ENCODE measurements around the gene ERGIC2.

ERGIC2 gene

GRCh38 chr12:29380536-29381523 lies at the start of gene ERGIC2:
ERGIC2 (minus strand) TSS chr12:29381172; CDS start chr12:29371633, 9,539 bp downstream.
- Mint-ChIP-seq H3K4me1 (ENCODE audit: low read depth) (peaks cover 53% of the 10 kb centered on the region), H3K36me3 (ENCODE audit: low read depth) (peaks cover 47% of the 10 kb centered on the region), H3K27ac (peak within 1 kb of the TSS; percentile 99), H3K4me3 (peak within 1 kb of the TSS; percentile 95), H3K9me3 (no peaks in the 10 kb centered on the region), H3K27me3 (no peaks in the 10 kb centered on the region)
- peak; percentile 89 for DNase-seq

GRCh38 chr12:29430716-29431044 lies 49.7 kb upstream of the ERGIC2 start:
- no peaks in the 10 kb centered on the region for H3K9me3 Mint-ChIP-seq
- no peak overlapping the region for H3K27ac Mint-ChIP-seq
- H3K4me1 Mint-ChIP-seq (ENCODE audit: low read depth), result peaks cover 9% of the 10 kb centered on the region

GRCh38 chr12:29429999-29430715 lies 49.2 kb upstream of the ERGIC2 start:
- H3K36me3 Mint-ChIP-seq (ENCODE audit: low read depth), result no peaks in the 10 kb centered on the region
- no peak overlapping the region for H3K27ac Mint-ChIP-seq
- DNase-seq, result no peak
- no peaks in the 10 kb centered on the region for H3K9me3 Mint-ChIP-seq
- peaks cover 17% of the 10 kb centered on the region for H3K27me3 Mint-ChIP-seq
- no peak overlapping the region for H3K4me3 Mint-ChIP-seq
- peaks cover 9% of the 10 kb centered on the region for H3K4me1 Mint-ChIP-seq (ENCODE audit: low read depth)

More at GRCh38 chr12:29430716-29431044, 49.7 kb upstream of the ERGIC2 start:
- DNase-seq, result no peak
- H3K27me3 Mint-ChIP-seq, result peaks cover 15% of the 10 kb centered on the region
- H3K4me3 Mint-ChIP-seq, result no peak overlapping the region
- H3K36me3 Mint-ChIP-seq (ENCODE audit: low read depth), result no peaks in the 10 kb centered on the region

- peaks cover 22% of the 10 kb centered on the region for H3K27me3 Mint-ChIP-seq
- peaks cover 9% of the 10 kb centered on the region for H3K4me1 Mint-ChIP-seq (ENCODE audit: low read depth)
- H3K9me3 Mint-ChIP-seq, result no peaks in the 10 kb centered on the region
- no peak overlapping the region for H3K27ac Mint-ChIP-seq
- DNase-seq, result no peak
- H3K36me3 Mint-ChIP-seq (ENCODE audit: low read depth), result no peaks in the 10 kb centered on the region
- no peak overlapping the region for H3K4me3 Mint-ChIP-seq
Observed at GRCh38 chr12:29428633-29429032, 47.7 kb upstream of the ERGIC2 start.

- H3K36me3 Mint-ChIP-seq (ENCODE audit: low read depth), result no peaks in the 10 kb centered on the region
- no peak for DNase-seq
- H3K27ac Mint-ChIP-seq, result no peak overlapping the region
- peaks cover 9% of the 10 kb centered on the region for H3K4me1 Mint-ChIP-seq (ENCODE audit: low read depth)
- peaks cover 29% of the 10 kb centered on the region for H3K27me3 Mint-ChIP-seq
- no peak overlapping the region for H3K4me3 Mint-ChIP-seq
- no peaks in the 10 kb centered on the region for H3K9me3 Mint-ChIP-seq
Observed at GRCh38 chr12:29427964-29428363, 47.0 kb upstream of the ERGIC2 start.

GRCh38 chr12:29426498-29426897 lies 45.5 kb upstream of the ERGIC2 start:
- H3K4me3 Mint-ChIP-seq, result no peak overlapping the region
- H3K27me3 Mint-ChIP-seq, result peaks cover 21% of the 10 kb centered on the region
- no peaks in the 10 kb centered on the region for H3K36me3 Mint-ChIP-seq (ENCODE audit: low read depth)
- no peaks in the 10 kb centered on the region for H3K9me3 Mint-ChIP-seq
- H3K4me1 Mint-ChIP-seq (ENCODE audit: low read depth), result peaks cover 9% of the 10 kb centered on the region
- DNase-seq, result no peak
- no peak overlapping the region for H3K27ac Mint-ChIP-seq

GRCh38 chr12:29425722-29426121 lies 44.8 kb upstream of the ERGIC2 start:
- DNase-seq, result no peak
- Mint-ChIP-seq H3K4me3 (no peak overlapping the region), H3K4me1 (ENCODE audit: low read depth) (peaks cover 9% of the 10 kb centered on the region), H3K27me3 (peaks cover 22% of the 10 kb centered on the region), H3K27ac (no peak overlapping the region), H3K9me3 (no peaks in the 10 kb centered on the region), H3K36me3 (ENCODE audit: low read depth) (no peaks in the 10 kb centered on the region)

- Mint-ChIP-seq H3K4me1 (ENCODE audit: low read depth) (no peaks in the 10 kb centered on the region), H3K27ac (no peak overlapping the region), H3K9me3 (no peaks in the 10 kb centered on the region), H3K27me3 (peaks cover 43% of the 10 kb centered on the region), H3K4me3 (no peak overlapping the region), H3K36me3 (ENCODE audit: low read depth) (no peaks in the 10 kb centered on the region)
- no peak for DNase-seq
Observed at GRCh38 chr12:29416748-29417147, 35.8 kb upstream of the ERGIC2 start.

GRCh38 chr12:29415111-29415510 lies 34.1 kb upstream of the ERGIC2 start:
- Mint-ChIP-seq H3K4me3 (no peak overlapping the region), H3K27me3 (peaks cover 46% of the 10 kb centered on the region), H3K36me3 (ENCODE audit: low read depth) (no peaks in the 10 kb centered on the region), H3K4me1 (ENCODE audit: low read depth) (no peaks in the 10 kb centered on the region), H3K27ac (no peak overlapping the region), H3K9me3 (no peaks in the 10 kb centered on the region)
- no peak for DNase-seq

GRCh38 chr12:29414368-29414767 lies 33.4 kb upstream of the ERGIC2 start:
- Mint-ChIP-seq H3K4me1 (ENCODE audit: low read depth) (no peaks in the 10 kb centered on the region), H3K27me3 (peaks cover 46% of the 10 kb centered on the region), H3K9me3 (peaks cover 2% of the 10 kb centered on the region), H3K27ac (no peak overlapping the region), H3K36me3 (ENCODE audit: low read depth) (no peaks in the 10 kb centered on the region), H3K4me3 (no peak overlapping the region)
- no peak for DNase-seq

GRCh38 chr12:29405561-29405960 lies 24.6 kb upstream of the ERGIC2 start:
- H3K36me3 Mint-ChIP-seq (ENCODE audit: low read depth), result no peaks in the 10 kb centered on the region
- H3K27me3 Mint-ChIP-seq, result peaks cover 12% of the 10 kb centered on the region
- H3K4me1 Mint-ChIP-seq (ENCODE audit: low read depth), result no peaks in the 10 kb centered on the region
- no peak overlapping the region for H3K4me3 Mint-ChIP-seq
- H3K9me3 Mint-ChIP-seq, result peaks cover 2% of the 10 kb centered on the region
- no peak overlapping the region for H3K27ac Mint-ChIP-seq
- no peak for DNase-seq

- H3K4me3 Mint-ChIP-seq, result no peak overlapping the region
- no peak for DNase-seq
- no peaks in the 10 kb centered on the region for H3K36me3 Mint-ChIP-seq (ENCODE audit: low read depth)
- no peak overlapping the region for H3K27ac Mint-ChIP-seq
- peaks cover 14% of the 10 kb centered on the region for H3K27me3 Mint-ChIP-seq
- no peaks in the 10 kb centered on the region for H3K4me1 Mint-ChIP-seq (ENCODE audit: low read depth)
- H3K9me3 Mint-ChIP-seq, result no peaks in the 10 kb centered on the region
Observed at GRCh38 chr12:29403991-29404390, 23.0 kb upstream of the ERGIC2 start.

GRCh38 chr12:29402437-29402836 lies 21.5 kb upstream of the ERGIC2 start:
- Mint-ChIP-seq H3K36me3 (ENCODE audit: low read depth) (no peaks in the 10 kb centered on the region), H3K27me3 (peaks cover 16% of the 10 kb centered on the region), H3K9me3 (no peaks in the 10 kb centered on the region), H3K4me1 (ENCODE audit: low read depth) (no peaks in the 10 kb centered on the region), H3K4me3 (no peak overlapping the region), H3K27ac (no peak overlapping the region)
- DNase-seq, result no peak

- Mint-ChIP-seq H3K4me1 (ENCODE audit: low read depth) (no peaks in the 10 kb centered on the region), H3K36me3 (ENCODE audit: low read depth) (no peaks in the 10 kb centered on the region), H3K27me3 (peaks cover 9% of the 10 kb centered on the region), H3K27ac (no peak overlapping the region), H3K4me3 (no peak overlapping the region), H3K9me3 (no peaks in the 10 kb centered on the region)
- no peak for DNase-seq
Observed at GRCh38 chr12:29398495-29398894, 17.5 kb upstream of the ERGIC2 start.

GRCh38 chr12:29396774-29397173 lies 15.8 kb upstream of the ERGIC2 start:
- Mint-ChIP-seq H3K27me3 (peaks cover 9% of the 10 kb centered on the region), H3K36me3 (ENCODE audit: low read depth) (no peaks in the 10 kb centered on the region), H3K4me1 (ENCODE audit: low read depth) (no peaks in the 10 kb centered on the region), H3K4me3 (no peak overlapping the region), H3K27ac (no peak overlapping the region), H3K9me3 (no peaks in the 10 kb centered on the region)
- no peak for DNase-seq

Measured in activated T-cell treated with anti-CD3 and anti-CD28 coated beads, Interleukin-2, amount 50 U/mL, for 24 hours (primary cell).